K562 (cell line): ENCODE measurements around the gene CARD11. TPM values are rescaled to one million over a fixed set of nuclear protein-coding genes. Genes with fewer than 3 reads are reported as not detected.
A peak's percentile ranks its signal among the peaks of the same experiment; 100 is the strongest.

Experiments used
- ATAC-seq: fragments of 200-7000 bp; cut with Tn5 transposase; 3 replicates; pipeline ENCODE4 v1.9.1; 2020; ENCODE audit warnings: moderate library complexity
- BruUV-seq: library from RNA; stranded (reverse); fragments of 400-500 nt; replicated peaks from 2 replicates; lab custom pipeline; 2021; lab: Mats Ljungman, UMichigan
- CTCF ChIA-PET: fragments of 300-600 bp; formaldehyde crosslinking; extraction: SDS; loops from one replicate; lab custom pipeline; 2021; ENCODE audit warnings: low intra/inter-chr PET ratio; lab: Yijun Ruan, JAX
- POLR2A ChIA-PET: fragments of 300-600, 350-650 bp; sonication (Branson Sonifier 250); formaldehyde crosslinking; extraction: SDS; loops from one replicate; lab custom pipeline; 2021; ENCODE audit warnings: antibody characterized with exemption, inconsistent platforms; lab: Yijun Ruan, JAX
- DNase-seq, 4 experiments: peaks; one replicate each; pipeline versions ENCODE4 v3.0.0 to v3.0.0-alpha.2; 2011 to 2018; ENCODE audit warnings: low spot score in 3 of 4, mixed read lengths in 3 of 4; ENCODE audit errors: extremely low read depth in 1 of 4
- FAIRE-seq: peaks from 2 replicates; lab custom pipeline; 2011; peaks lifted over from hg19 to GRCh38; lab: Jason Lieb, UNC
- H2AFZ ChIP-seq: 2 replicates; pipeline ENCODE4 v1.6.0; 2011; ENCODE audit warnings: low read depth, low read length, control low read depth, inconsistent platforms
- H3K27ac ChIP-seq: fragments of 200-600 bp; 3 replicates; pipeline ENCODE4 v1.8.0; 2011; ENCODE audit warnings: low read depth, mild to moderate bottlenecking, control low read depth, inconsistent platforms, low read length, moderate library complexity, mixed read lengths; ENCODE audit errors: extremely low read depth
- H3K27me3 ChIP-seq, 2 experiments: fragments of 300-600 bp in 1 of 2; 2 replicates in 1 of 2; 3 replicates in 1 of 2; pipeline versions ENCODE4 v1.6.0 to v1.8.0; 2011; ENCODE audit warnings: inconsistent platforms in 2 of 2, low read length in 2 of 2, mild to moderate bottlenecking in 1 of 2, mixed read lengths in 1 of 2, moderate library complexity in 1 of 2; ENCODE audit not compliant: control insufficient read depth in 2 of 2, insufficient read depth in 2 of 2
- H3K36me3 ChIP-seq: fragments of 300-600 bp; 3 replicates; pipeline ENCODE4 v1.8.0; 2011; ENCODE audit warnings: mild to moderate bottlenecking, low read length, inconsistent platforms; ENCODE audit not compliant: control insufficient read depth, insufficient read depth
- H3K4me1 ChIP-seq, 2 experiments: fragments of 200-600 bp in 1 of 2; replicated peaks in 1 of 2; 2 replicates in 1 of 2; 3 replicates in 1 of 2; pipeline versions ENCODE4 v1.5.1 to v1.8.0; 2011; ENCODE audit warnings: inconsistent platforms in 2 of 2, low read length in 2 of 2, mild to moderate bottlenecking in 1 of 2, mixed read lengths in 1 of 2, moderate library complexity in 1 of 2; ENCODE audit not compliant: control insufficient read depth in 2 of 2, insufficient read depth in 2 of 2
- H3K4me2 ChIP-seq: 2 replicates; pipeline ENCODE4 v1.6.1; 2011; ENCODE audit warnings: low read length, control low read depth, inconsistent platforms, mixed read lengths; ENCODE audit not compliant: insufficient read depth
- H3K4me3 ChIP-seq: fragments of 200-600 bp; sonication (generic), shearing (Covaris generic); 2 replicates; pipeline ENCODE4 v1.5.1; 2016; ENCODE audit warnings: control low read depth, inconsistent platforms
- H3K79me2 ChIP-seq: fragments of 200-600 bp; 3 replicates; pipeline ENCODE4 v1.8.0; 2011; ENCODE audit warnings: low read length, inconsistent platforms; ENCODE audit not compliant: control insufficient read depth, insufficient read depth
- H3K9ac ChIP-seq, 2 experiments: 2 replicates each; pipeline versions ENCODE4 v1.6.0 to v1.6.1; 2011; ENCODE audit warnings: low read depth in 2 of 2, low read length in 2 of 2, control low read depth in 1 of 2, inconsistent platforms in 1 of 2, mild to moderate bottlenecking in 1 of 2, mixed read lengths in 1 of 2; ENCODE audit not compliant: insufficient read depth in 1 of 2
- H3K9me1 ChIP-seq: one replicate; pipeline ENCODE4 v1.6.0; 2011; ENCODE audit warnings: inconsistent platforms, mild to moderate bottlenecking, low read length, moderate library complexity; ENCODE audit not compliant: control insufficient read depth, insufficient read depth
- H3K9me3 ChIP-seq: replicated peaks from 2 replicates; pipeline ENCODE4 v1.5.1; 2011; ENCODE audit warnings: low read depth, low read length, inconsistent platforms; ENCODE audit not compliant: control insufficient read depth, insufficient read depth
- H4K20me1 ChIP-seq: replicated peaks from 2 replicates; pipeline ENCODE4 v1.6.1; 2011; ENCODE audit warnings: low read length, inconsistent platforms, mixed read lengths; ENCODE audit not compliant: control insufficient read depth, insufficient read depth
- ZNF232 ChIP-seq: sonication (generic); formaldehyde crosslinking; IDR thresholded peaks from 2 replicates; pipeline ENCODE4 v1.8.0; 2022; ENCODE audit warnings: mild to moderate bottlenecking, missing genetic modification reagents
- ZNF644 ChIP-seq: fragments of 200-800 bp; sonication (Bioruptor generic); IDR thresholded peaks from 2 replicates; pipeline ENCODE4 v1.6.1; 2016; ENCODE audit warnings: low read depth, missing genetic modification characterization, missing compliant biosample characterization
- ZNF695 ChIP-seq: fragments of 450-650 bp; formaldehyde crosslinking; IDR thresholded peaks from 2 replicates; pipeline ENCODE4 v1.4.0; 2020; ENCODE audit warnings: mild to moderate bottlenecking, moderate library complexity
- WGBS: fragments of 100-300 bp; shearing (Covaris generic); methylation state at CpG from one replicate; pipeline ENCODE4 v1.1.6; 2016; ENCODE audit warnings: low coverage, mixed read lengths; ENCODE audit not compliant: insufficient coverage; ENCODE audit errors: missing lambda C conversion rate; 5-methylcytosine and 5-hydroxymethylcytosine counted together
- in situ Hi-C: fragments of 300-500 bp; cut with MboI; formaldehyde crosslinking; loops from 4 replicates; pipeline ENCODE4 v1.15.0; 2018; ENCODE audit warnings: inconsistent platforms, mixed read lengths
- intact Hi-C: fragments of 100-400 bp; cut with micrococcal nuclease; formaldehyde crosslinking; loops from 2 replicates; pipeline ENCODE4 v1.14.2; 2022
- polyA plus RNA-seq, 8 experiments: library from polyadenylated mRNA; depleted of rRNA in 4 of 8; stranded (reverse) in 5 of 8; unstranded in 3 of 8; fragments of >200 nt; fragmentation: Nextera tagmentation in 2 of 8; fragmentation: Illumina TruSeq in 1 of 8; extraction: Ambion mirVana in 2 of 8; extraction: Trizol in 1 of 8; gene quantifications; 2 replicates each; pipeline versions ENCODE4 v1.2.1 to v1.2.3, GENCODE V29; 2011 to 2014; ENCODE audit warnings: inconsistent platforms in 1 of 8, missing spikeins in 1 of 8
- total RNA-seq, 7 experiments: library from RNA; depleted of rRNA in 6 of 7; stranded (reverse); fragments of >200 nt in 6 of 7; fragmentation: Illumina TruSeq in 2 of 7; extraction: Trizol in 2 of 7; gene quantifications; 2 replicates each; pipeline versions ENCODE4 v1.2.1 to v1.2.3, GENCODE V29; 2011 to 2021; ENCODE audit warnings: low replicate concordance in 1 of 7
- TF ChIP-seq, protein P1 (sequence below): IDR thresholded peaks from 2 replicates; pipeline ENCODE4 v1.6.1; 2016; ENCODE audit warnings: missing genetic modification characterization, missing compliant biosample characterization

The CARD11 gene
- total and polyA plus RNA-seq, 9 of the 15 experiments (the other 6 are each of a cell fraction or from before 2014, with no cell fraction given): 0.07 to 12.8 (median 5.7) TPM

DNA sequence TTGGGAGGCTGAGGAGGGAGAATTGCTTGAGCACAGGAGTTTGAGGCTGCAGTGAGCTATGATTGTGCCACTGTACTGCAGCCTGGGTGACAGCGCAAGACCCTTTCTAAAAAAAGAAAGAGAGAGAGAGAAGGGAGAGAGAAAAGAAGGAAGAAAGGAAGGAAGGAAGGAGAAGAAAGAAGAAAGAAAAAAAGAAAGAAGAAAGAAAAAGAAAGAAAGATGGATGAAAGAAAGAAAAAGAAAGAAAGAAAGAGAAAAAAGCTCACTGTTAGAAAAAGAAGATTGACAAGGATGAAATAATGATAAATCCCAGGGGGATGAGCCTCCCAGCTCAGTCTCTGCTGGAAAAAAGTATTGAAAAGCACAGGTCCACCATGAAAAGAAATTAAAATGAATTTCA is 22.8 kb upstream of the CARD11 start:
- Histone ChIP-seq H3K4me2 (no peak overlapping the region), H3K79me2 (no peaks in the 10 kb centered on the region), H3K27ac (no peak overlapping the region), H3K9me3 (no peaks in the 10 kb centered on the region), H3K4me1 (no peaks in the 10 kb centered on the region), H3K4me3 (no peak overlapping the region), H4K20me1 (no peaks in the 10 kb centered on the region), H3K9me1 (no peaks in the 10 kb centered on the region), H3K9ac (no peak overlapping the region), H3K27me3 (peaks cover 0 to 28% of the 10 kb centered on the region in 2 experiments; a peak in 2 of 5 replicates), H2AFZ (no peak overlapping the region), H3K36me3 (no peaks in the 10 kb centered on the region)
- 100% methylated on average over 1 of the region's 1 CpG for WGBS
- TF ChIP-seq ZNF695 (CRISPR knock-in tag) (no peak), ZNF644 (no peak), ZNF232 (no peak)
- TF ChIP-seq, protein P1, sequence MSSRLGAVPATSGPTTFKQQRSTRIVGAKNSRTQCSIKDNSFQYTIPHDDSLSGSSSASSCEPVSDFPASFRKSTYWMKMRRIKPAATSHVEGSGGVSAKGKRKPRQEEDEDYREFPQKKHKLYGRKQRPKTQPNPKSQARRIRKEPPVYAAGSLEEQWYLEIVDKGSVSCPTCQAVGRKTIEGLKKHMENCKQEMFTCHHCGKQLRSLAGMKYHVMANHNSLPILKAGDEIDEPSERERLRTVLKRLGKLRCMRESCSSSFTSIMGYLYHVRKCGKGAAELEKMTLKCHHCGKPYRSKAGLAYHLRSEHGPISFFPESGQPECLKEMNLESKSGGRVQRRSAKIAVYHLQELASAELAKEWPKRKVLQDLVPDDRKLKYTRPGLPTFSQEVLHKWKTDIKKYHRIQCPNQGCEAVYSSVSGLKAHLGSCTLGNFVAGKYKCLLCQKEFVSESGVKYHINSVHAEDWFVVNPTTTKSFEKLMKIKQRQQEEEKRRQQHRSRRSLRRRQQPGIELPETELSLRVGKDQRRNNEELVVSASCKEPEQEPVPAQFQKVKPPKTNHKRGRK (tag): peak; percentile 98
- ChIA-PET POLR2A (no interaction called here), CTCF (interaction anchor here (0.7 to 1.7 kb wide), 2 partner anchors 88 to 179 kb away, joined by 3 to 11 read pairs; no protein-coding TSS in a partner anchor)
- ATAC-seq (no peak), DNase-seq (no peak), FAIRE-seq (no peak)
- no TSS peak for BruUV-seq
- in situ Hi-C loops: no loop called here
- intact Hi-C loops: loop anchor here (10.0 kb wide), 1 partner anchor 202 kb away; no protein-coding TSS in a partner anchor
